HepG2 (cell line): ENCODE results near the gene SLC22A4. TPM values are rescaled to one million over a fixed set of nuclear protein-coding genes. Genes with fewer than 3 reads are reported as not detected.

Source experiments
- ATAC-seq: fragments of 200-7000 bp; cut with Tn5 transposase; 3 replicates; pipeline ENCODE4 v1.9.1; 2020; ENCODE audit warnings: mild to moderate bottlenecking, moderate library complexity
- BruUV-seq: library from RNA; stranded (reverse); fragments of 400-500 nt; replicated peaks from 2 replicates; lab custom pipeline; 2021; lab: Mats Ljungman, UMichigan
- CTCF ChIA-PET: fragments of 300-600 bp; formaldehyde crosslinking; extraction: SDS; loops from one replicate; lab custom pipeline; 2021; ENCODE audit warnings: low total read pairs, inconsistent platforms, low intra/inter-chr PET ratio; lab: Yijun Ruan, JAX
- POLR2A ChIA-PET: fragments of 350-600 bp; sonication (Branson Sonifier 250); formaldehyde crosslinking; loops from one replicate; lab custom pipeline; 2020; ENCODE audit warnings: antibody characterized with exemption, inconsistent platforms; lab: Yijun Ruan, JAX
- DNase-seq: peaks from one replicate; pipeline ENCODE4 v3.0.0-alpha.2; 2015; ENCODE audit warnings: low spot score
- FAIRE-seq: peaks from 3 replicates; lab custom pipeline; 2011; peaks lifted over from hg19 to GRCh38; lab: Jason Lieb, UNC
- H2AFZ ChIP-seq: one replicate; pipeline ENCODE4 v1.6.1; 2011; ENCODE audit warnings: low read length, inconsistent platforms
- H3K27ac ChIP-seq: fragments of 300-600 bp; 3 replicates; pipeline ENCODE4 v1.8.0; 2011; ENCODE audit warnings: mixed run types, mild to moderate bottlenecking, mixed read lengths, low read length, inconsistent platforms; ENCODE audit not compliant: insufficient read depth; ENCODE audit errors: extremely low read length
- H3K27me3 ChIP-seq, 2 experiments: fragments of 200-600 bp in 1 of 2; 2 replicates in 1 of 2; 3 replicates in 1 of 2; pipeline versions ENCODE4 v1.6.0 to v1.8.0; 2011; ENCODE audit warnings: low read length in 2 of 2, mild to moderate bottlenecking in 2 of 2, moderate library complexity in 2 of 2, inconsistent platforms in 1 of 2; ENCODE audit not compliant: insufficient read depth in 2 of 2, control insufficient read depth in 1 of 2
- H3K36me3 ChIP-seq, 2 experiments: fragments of 200-600 bp in 1 of 2; replicated peaks in 1 of 2; 2 replicates in 1 of 2; 3 replicates in 1 of 2; pipeline versions ENCODE4 v1.5.1 to v1.8.0; 2011; ENCODE audit warnings: low read length in 2 of 2, inconsistent platforms in 1 of 2; ENCODE audit not compliant: insufficient read depth in 2 of 2, control insufficient read depth in 1 of 2
- H3K4me1 ChIP-seq: 2 replicates; pipeline ENCODE4 v1.5.1; 2012; ENCODE audit warnings: low read length, inconsistent platforms; ENCODE audit not compliant: insufficient read depth
- H3K4me2 ChIP-seq: 2 replicates; pipeline ENCODE4 v1.6.0; 2011; ENCODE audit warnings: low read depth, low read length, inconsistent platforms
- H3K4me3 ChIP-seq, 3 experiments: fragments of 200-600 bp in 1 of 3; sonication (generic), shearing (Covaris generic) in 1 of 3; replicated peaks in 1 of 3; 2 replicates each; pipeline ENCODE4 v1.5.1; 2011 to 2016; ENCODE audit warnings: low read length in 3 of 3, inconsistent platforms in 2 of 3, low read depth in 2 of 3, mild to moderate bottlenecking in 2 of 3, control low read depth in 1 of 3, mixed read lengths in 1 of 3; ENCODE audit not compliant: insufficient read depth in 1 of 3
- H3K79me2 ChIP-seq: one replicate; pipeline ENCODE4 v1.6.1; 2011; ENCODE audit warnings: low read length, inconsistent platforms; ENCODE audit not compliant: insufficient read depth
- H3K9ac ChIP-seq: 2 replicates; pipeline ENCODE4 v1.6.0; 2011; ENCODE audit warnings: mild to moderate bottlenecking, low read depth, low read length, inconsistent platforms; ENCODE audit not compliant: insufficient read depth
- H3K9me3 ChIP-seq: 2 replicates; pipeline ENCODE4 v1.5.1; 2012; ENCODE audit warnings: mild to moderate bottlenecking, low read length
- H4K20me1 ChIP-seq: 2 replicates; pipeline ENCODE4 v1.6.0; 2011; ENCODE audit warnings: inconsistent platforms, mild to moderate bottlenecking, low read length, moderate library complexity; ENCODE audit not compliant: insufficient read depth
- ARNTL ChIP-seq: sonication (generic); formaldehyde crosslinking; IDR thresholded peaks from 2 replicates; pipeline ENCODE4 v1.4.0; 2020; ENCODE audit warnings: mild to moderate bottlenecking, missing genetic modification reagents
- DPF2 ChIP-seq: sonication (generic); formaldehyde crosslinking; IDR thresholded peaks from 2 replicates; pipeline ENCODE4 v1.4.0; 2020; ENCODE audit warnings: mild to moderate bottlenecking, low read depth, missing genetic modification reagents, borderline replicate concordance
- ELF4 ChIP-seq: sonication (generic); formaldehyde crosslinking; IDR thresholded peaks from 2 replicates; pipeline ENCODE4 v1.5.0; 2020; ENCODE audit warnings: missing genetic modification reagents, mild to moderate bottlenecking, moderate library complexity, borderline replicate concordance
- FOSL1 ChIP-seq: sonication (generic); formaldehyde crosslinking; IDR thresholded peaks from 2 replicates; pipeline ENCODE4 v1.9.0; 2021; ENCODE audit warnings: missing genetic modification reagents, borderline replicate concordance
- GPN1 ChIP-seq: sonication (generic); formaldehyde crosslinking; IDR thresholded peaks from 2 replicates; pipeline ENCODE4 v1.5.1; 2020; ENCODE audit warnings: missing genetic modification reagents, borderline replicate concordance
- HOXA5 ChIP-seq: sonication (generic); formaldehyde crosslinking; IDR thresholded peaks from 2 replicates; pipeline ENCODE4 v1.4.0; 2020; ENCODE audit warnings: missing genetic modification reagents
- NAIF1 ChIP-seq: sonication (generic); formaldehyde crosslinking; IDR thresholded peaks from 2 replicates; pipeline ENCODE4 v1.5.0; 2020; ENCODE audit warnings: mild to moderate bottlenecking, missing genetic modification reagents, borderline replicate concordance
- NR2F2 ChIP-seq: IDR thresholded peaks from 2 replicates; pipeline ENCODE4 v1.6.1; 2012; ENCODE audit warnings: low read depth, inconsistent platforms, borderline replicate concordance
- NRL ChIP-seq: sonication (generic); formaldehyde crosslinking; IDR thresholded peaks from 2 replicates; pipeline ENCODE4 v1.5.0; 2020; ENCODE audit warnings: missing genetic modification reagents, mild to moderate bottlenecking, moderate library complexity, borderline replicate concordance
- PHF5A ChIP-seq: IDR thresholded peaks from one replicate; pipeline ENCODE4 v1.6.1; 2018; ENCODE audit warnings: low read depth, missing genetic modification reagents; ENCODE audit not compliant: unreplicated experiment
- SMARCC2 ChIP-seq: fragments of 450-650 bp; IDR thresholded peaks from 2 replicates; pipeline ENCODE4 v1.6.1; 2017; ENCODE audit warnings: antibody characterized with exemption, mild to moderate bottlenecking
- TMF1 ChIP-seq: sonication (generic); formaldehyde crosslinking; IDR thresholded peaks from 2 replicates; pipeline ENCODE4 v1.8.1; 2022; ENCODE audit warnings: low read depth, missing genetic modification reagents
- ZNF572 ChIP-seq: sonication (generic); formaldehyde crosslinking; IDR thresholded peaks from 2 replicates; pipeline ENCODE4 v1.5.1; 2020; ENCODE audit warnings: mild to moderate bottlenecking, missing genetic modification reagents
- ZNF614 ChIP-seq: IDR thresholded peaks from 2 replicates; pipeline ENCODE4 v1.6.1; 2018; ENCODE audit warnings: missing biosample characterization, missing genetic modification reagents, inconsistent platforms, borderline replicate concordance
- ZNF616 ChIP-seq: sonication (generic); formaldehyde crosslinking; IDR thresholded peaks from 2 replicates; pipeline ENCODE4 v1.5.0; 2020; ENCODE audit warnings: low read depth, mild to moderate bottlenecking, missing genetic modification reagents
- ZSCAN21 ChIP-seq: sonication (generic); formaldehyde crosslinking; IDR thresholded peaks from 2 replicates; pipeline ENCODE4 v1.8.0; 2022; ENCODE audit warnings: mild to moderate bottlenecking, missing genetic modification reagents, moderate library complexity, borderline replicate concordance
- WGBS: methylation state at CpG from one replicate; pipeline ENCODE4 v1.1.6; 2017; ENCODE audit warnings: low lambda C conversion rate; 5-methylcytosine and 5-hydroxymethylcytosine counted together
- in situ Hi-C: cut with HindIII; loops from 2 replicates; pipeline ENCODE4 v1.10.0; 2017; ENCODE audit warnings: low pct_unique_long_range_greater_than_20kb; ENCODE audit not compliant: extremely low pct_ligation_motif_present
- intact Hi-C: fragments of 100-400 bp; cut with micrococcal nuclease; formaldehyde crosslinking; loops from one replicate; pipeline ENCODE4 v1.10.0; 2022; ENCODE audit not compliant: unreplicated experiment
- polyA plus RNA-seq, 8 experiments: library from polyadenylated mRNA; depleted of rRNA in 3 of 8; stranded (reverse) in 7 of 8; unstranded in 1 of 8; fragments of >200 nt; fragmentation: Illumina TruSeq in 4 of 8; extraction: Trizol in 4 of 8; gene quantifications; 2 replicates each; pipeline versions ENCODE4 v1.2.1 to v1.2.3, GENCODE V29; 2011 to 2016; ENCODE audit warnings: low read depth in 4 of 8, missing spikeins in 1 of 8, mixed read lengths in 1 of 8; ENCODE audit not compliant: insufficient read depth in 1 of 8
- total RNA-seq, 5 experiments: library from RNA; depleted of rRNA; stranded (reverse); fragments of >200 nt; fragmentation: Illumina TruSeq; extraction: Trizol; gene quantifications; 2 replicates each; pipeline ENCODE4 v1.2.3, GENCODE V29; 2016; ENCODE audit warnings: low read depth in 1 of 5
- TF ChIP-seq, protein P1 (sequence below): sonication (generic); formaldehyde crosslinking; IDR thresholded peaks from 2 replicates; pipeline ENCODE4 v1.9.0; 2022; ENCODE audit warnings: missing genetic modification reagents, mild to moderate bottlenecking, borderline replicate concordance
- TF ChIP-seq, protein P2 (sequence below): sonication (generic); formaldehyde crosslinking; IDR thresholded peaks from 2 replicates; pipeline ENCODE4 v1.4.0; 2020; ENCODE audit warnings: missing genetic modification reagents, borderline replicate concordance

Gene SLC22A4
- total and polyA plus RNA-seq, 2 of the 13 experiments (the other 11 are each of a cell fraction or from before 2014, with no cell fraction given), result 0.33 to 0.62 TPM

DNA sequence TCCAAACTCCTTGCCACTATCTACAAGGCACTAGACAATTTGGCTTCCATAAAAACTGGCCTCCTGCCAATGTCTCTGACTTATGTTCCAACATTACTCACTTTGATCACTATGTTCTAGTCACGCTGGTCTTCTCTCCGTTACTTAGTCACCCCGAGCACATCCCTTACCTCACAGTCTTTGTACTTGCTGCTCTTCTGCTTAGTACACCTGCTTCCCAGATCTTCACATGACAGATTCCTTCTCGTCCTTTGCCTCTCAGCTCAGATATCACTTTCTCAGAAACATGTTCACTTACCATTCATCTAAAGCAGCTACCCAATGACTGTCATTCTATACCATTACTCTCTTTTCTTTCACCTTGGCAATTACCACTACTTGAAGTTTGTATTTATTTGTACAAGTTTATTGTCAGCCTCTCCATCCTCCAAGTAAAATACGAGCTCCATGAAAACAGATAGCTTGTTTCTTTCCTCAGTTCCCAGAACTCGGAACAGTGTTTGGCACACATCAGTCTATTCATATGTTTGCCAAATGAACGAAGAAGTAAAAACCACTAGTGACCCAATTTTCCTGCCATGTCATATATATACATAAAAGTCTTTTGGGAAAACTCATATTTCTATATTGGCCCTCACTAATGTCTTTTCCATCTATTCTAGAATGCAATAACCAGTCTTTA, 69.4 kb downstream of the SLC22A4 start:
- in situ Hi-C loops, result no loop called here
- WGBS, result 92% methylated on average over 7 of the region's 7 CpGs
- no peak overlapping the region for H3K27ac ChIP-seq

More for the DNA sequence above, 69.4 kb downstream of the SLC22A4 start:
- Histone ChIP-seq H3K4me3 (no peak overlapping the region), H4K20me1 (no peaks in the 10 kb centered on the region), H3K4me1 (no peaks in the 10 kb centered on the region), H2AFZ (no peak overlapping the region), H3K36me3 (no peaks in the 10 kb centered on the region; a peak in 1 of 5 replicates)
- FAIRE-seq, result no peak
- DNase-seq, result no peak
- intact Hi-C loops, result no loop called here
- TF ChIP-seq HOXA5 (CRISPR knock-in tag) (no peak), PHF5A (no peak), ZSCAN21 (CRISPR knock-in tag) (no peak), ZNF614 (no peak), DPF2 (CRISPR knock-in tag) (no peak), SMARCC2 (no peak), NR2F2 (no peak), GPN1 (CRISPR knock-in tag) (no peak), FOSL1 (CRISPR knock-in tag) (no peak), TMF1 (CRISPR knock-in tag) (no peak), NRL (CRISPR knock-in tag) (no peak), ZNF616 (CRISPR knock-in tag) (no peak), ARNTL (CRISPR knock-in tag) (no peak), ZNF572 (CRISPR knock-in tag) (no peak), ELF4 (no peak), NAIF1 (CRISPR knock-in tag) (no peak)
- TF ChIP-seq, protein P1, sequence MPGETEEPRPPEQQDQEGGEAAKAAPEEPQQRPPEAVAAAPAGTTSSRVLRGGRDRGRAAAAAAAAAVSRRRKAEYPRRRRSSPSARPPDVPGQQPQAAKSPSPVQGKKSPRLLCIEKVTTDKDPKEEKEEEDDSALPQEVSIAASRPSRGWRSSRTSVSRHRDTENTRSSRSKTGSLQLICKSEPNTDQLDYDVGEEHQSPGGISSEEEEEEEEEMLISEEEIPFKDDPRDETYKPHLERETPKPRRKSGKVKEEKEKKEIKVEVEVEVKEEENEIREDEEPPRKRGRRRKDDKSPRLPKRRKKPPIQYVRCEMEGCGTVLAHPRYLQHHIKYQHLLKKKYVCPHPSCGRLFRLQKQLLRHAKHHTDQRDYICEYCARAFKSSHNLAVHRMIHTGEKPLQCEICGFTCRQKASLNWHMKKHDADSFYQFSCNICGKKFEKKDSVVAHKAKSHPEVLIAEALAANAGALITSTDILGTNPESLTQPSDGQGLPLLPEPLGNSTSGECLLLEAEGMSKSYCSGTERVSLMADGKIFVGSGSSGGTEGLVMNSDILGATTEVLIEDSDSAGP (CRISPR knock-in tag), result no peak
- TF ChIP-seq, protein P2, sequence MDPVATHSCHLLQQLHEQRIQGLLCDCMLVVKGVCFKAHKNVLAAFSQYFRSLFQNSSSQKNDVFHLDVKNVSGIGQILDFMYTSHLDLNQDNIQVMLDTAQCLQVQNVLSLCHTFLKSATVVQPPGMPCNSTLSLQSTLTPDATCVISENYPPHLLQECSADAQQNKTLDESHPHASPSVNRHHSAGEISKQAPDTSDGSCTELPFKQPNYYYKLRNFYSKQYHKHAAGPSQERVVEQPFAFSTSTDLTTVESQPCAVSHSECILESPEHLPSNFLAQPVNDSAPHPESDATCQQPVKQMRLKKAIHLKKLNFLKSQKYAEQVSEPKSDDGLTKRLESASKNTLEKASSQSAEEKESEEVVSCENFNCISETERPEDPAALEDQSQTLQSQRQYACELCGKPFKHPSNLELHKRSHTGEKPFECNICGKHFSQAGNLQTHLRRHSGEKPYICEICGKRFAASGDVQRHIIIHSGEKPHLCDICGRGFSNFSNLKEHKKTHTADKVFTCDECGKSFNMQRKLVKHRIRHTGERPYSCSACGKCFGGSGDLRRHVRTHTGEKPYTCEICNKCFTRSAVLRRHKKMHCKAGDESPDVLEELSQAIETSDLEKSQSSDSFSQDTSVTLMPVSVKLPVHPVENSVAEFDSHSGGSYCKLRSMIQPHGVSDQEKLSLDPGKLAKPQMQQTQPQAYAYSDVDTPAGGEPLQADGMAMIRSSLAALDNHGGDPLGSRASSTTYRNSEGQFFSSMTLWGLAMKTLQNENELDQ, result no peak
- TF ChIP-seq, all 625 proteins: peak for 0
- no TSS peak for BruUV-seq
- CTCF ChIA-PET, result no interaction called here
- POLR2A ChIA-PET, result no interaction called here
- H3K9ac ChIP-seq, result no peak overlapping the region
- H3K27me3 ChIP-seq, result no peaks in the 10 kb centered on the region
- no peak overlapping the region for H3K4me2 ChIP-seq
- no peak for ATAC-seq
- H3K79me2 ChIP-seq, result no peaks in the 10 kb centered on the region
- H3K9me3 ChIP-seq, result no peaks in the 10 kb centered on the region
